HG02870 (cell line): ENCODE results near the gene NPFF.

Source experiments
- ATAC-seq: cut with Tn5 transposase; IDR thresholded peaks from one replicate; pipeline ENCODE4 v1.9.1; 2021; ENCODE audit warnings: mild to moderate bottlenecking, moderate library complexity; ENCODE audit not compliant: unreplicated experiment

Gene NPFF

DNA sequence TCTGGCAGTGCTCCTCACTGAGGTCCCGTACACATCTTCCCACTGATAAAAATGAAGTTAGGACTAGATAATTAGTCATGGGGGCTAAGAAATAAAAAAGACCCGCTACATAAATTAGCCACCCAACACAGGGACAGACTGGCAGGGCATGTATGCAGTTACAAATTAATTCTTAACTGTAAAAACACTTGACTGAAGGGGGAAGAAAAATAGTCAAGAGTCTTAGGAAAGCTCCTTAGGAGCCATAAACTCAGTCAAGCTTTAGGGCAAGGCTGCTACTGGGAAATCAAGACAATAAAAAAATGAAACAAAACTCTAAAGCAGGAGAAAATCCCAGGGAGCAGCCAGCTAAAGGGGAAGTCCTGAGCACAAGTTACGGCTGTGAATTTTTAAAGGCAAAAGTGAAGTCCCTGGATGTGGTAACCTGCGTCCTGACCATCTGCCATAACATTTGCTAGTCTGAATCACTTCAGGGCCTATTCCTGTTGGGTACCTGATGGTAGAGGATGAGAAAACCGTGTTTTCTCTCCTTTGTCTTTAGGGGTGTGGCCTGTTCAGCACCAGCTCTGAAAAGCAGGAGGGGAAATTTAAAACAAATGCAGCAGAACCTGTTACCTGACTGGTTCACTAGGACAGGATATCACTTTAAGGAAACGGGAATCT is 7.5 kb upstream of the NPFF start:
- ATAC-seq: no peak

DNA sequence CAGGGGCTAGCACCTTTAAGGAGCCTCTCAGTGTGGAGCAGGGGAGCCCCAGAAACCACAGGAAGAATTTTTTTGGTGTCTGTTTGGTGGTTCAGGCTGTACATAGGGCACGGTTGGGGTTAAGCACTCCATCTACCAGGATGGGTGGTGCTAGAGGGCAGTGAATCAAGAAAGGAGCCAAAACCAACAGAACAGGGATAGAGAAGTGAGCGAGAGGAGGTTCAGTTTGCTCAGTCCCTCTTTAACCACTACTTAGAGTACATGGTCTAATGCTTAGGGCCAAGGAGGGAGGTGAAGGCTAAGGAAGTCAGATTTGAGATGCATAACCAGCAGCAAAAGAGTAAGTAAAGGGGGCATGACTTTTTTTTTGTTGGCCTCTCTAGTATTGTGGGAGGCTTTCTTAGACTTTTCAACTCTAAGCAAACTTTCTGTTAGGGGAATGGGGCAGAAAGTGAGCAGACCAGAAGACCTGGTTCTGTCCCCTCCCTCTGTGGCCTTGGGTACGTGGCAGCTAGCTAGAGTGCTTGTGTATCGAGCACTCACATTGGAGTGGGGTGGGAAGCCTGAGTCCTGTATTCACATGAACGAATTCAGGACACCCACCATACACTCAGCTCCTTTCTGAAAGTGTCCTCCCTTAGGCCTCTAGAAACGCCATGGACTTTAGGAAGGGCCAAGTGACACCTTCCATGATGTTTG is 6.6 kb upstream of the NPFF start:
- no peak for ATAC-seq

DNA sequence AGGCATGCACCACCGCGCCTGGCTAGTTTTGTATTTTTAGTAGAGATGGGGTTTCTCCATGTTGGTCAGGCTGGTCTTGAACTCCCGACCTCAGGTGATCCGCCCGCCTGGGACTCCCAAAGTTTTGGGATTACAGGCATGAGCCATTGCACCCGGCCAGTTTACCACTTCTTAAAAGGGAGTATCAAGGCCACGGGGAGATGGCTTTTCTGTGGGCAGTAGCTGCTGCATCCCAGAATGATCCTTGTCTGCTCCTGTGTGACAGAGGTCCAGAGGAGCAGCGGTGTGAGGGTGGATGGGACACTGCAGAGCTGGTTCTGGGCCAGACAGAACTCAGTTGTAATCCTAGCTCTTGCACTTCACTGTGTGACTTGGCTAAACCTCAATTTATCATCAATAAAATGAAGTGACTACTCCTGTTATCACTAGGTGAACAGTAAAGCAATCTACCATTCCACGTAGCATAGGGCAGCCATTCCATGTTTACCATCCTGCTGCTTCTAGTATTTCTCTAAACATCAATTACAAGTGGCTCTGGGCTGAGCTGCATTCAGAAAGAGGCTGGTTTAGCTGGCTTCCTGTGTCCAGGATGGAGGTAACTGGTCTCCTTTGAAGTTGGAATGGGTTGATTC is 3.0 kb upstream of the NPFF start:
- ATAC-seq: no peak

DNA sequence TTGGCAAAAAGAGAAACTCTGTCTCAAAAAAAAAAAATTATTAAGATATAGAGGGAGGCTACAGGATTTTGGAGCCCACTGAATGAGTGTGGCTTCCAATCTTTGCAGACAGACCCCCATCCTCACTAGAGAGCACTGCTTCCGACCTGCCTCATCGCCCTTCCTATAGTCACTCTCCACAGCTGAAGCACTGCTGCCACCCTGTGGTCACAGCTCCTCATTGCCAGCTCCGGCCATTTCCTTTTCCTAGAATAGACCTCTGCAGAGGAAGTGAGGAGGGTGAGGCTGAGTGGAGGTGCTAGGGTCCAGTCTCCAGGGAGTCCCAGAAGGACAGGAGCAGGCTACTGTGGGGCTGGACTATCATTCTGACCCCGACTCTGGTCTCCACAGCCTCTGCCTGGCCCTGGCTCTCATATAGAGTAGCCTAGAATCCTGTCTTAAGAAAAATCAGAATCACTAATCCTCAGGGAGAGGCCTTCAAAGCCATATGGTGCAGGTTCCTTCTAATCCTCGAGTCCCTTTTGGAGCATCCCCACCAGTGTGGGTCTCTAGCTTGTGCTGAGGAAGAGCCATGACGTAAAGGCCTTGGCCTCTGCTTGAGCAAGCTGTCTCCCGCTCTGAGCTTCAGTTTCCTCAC is 1.4 kb upstream of the NPFF start:
- peak; percentile 85 for ATAC-seq

DNA sequence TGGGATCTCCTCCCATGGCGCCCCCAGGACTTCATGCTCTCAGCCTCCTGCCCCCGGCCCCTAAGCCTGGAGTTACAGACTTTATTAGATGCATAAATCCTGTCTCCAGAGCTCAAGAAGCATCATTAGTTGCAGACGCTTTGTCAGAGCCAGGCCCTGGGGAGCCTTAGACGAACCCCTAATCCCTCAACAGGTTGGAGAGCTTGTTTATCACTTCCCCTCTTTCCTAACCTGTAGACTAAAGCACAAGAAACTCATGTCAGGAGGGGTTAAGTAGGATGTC is 260 bp upstream of the NPFF start:
- ATAC-seq: no peak

DNA sequence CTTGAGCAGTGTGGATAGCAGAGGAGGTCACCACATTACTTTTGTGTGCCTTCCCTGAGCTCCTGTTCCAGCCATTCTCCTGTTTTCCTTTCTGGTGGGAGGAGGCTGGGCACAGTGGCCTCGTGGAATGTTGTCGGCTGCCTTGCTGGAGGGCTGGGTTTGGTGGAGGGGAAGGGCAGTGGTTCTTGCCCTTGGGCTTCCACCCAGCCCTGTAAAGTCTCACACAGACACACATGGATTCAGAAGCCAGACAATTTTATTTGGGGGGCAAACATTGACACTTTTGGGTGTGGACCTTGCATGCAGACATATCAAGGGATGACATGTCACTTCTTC is 866 bp downstream of the NPFF start:
- ATAC-seq: no peak

DNA sequence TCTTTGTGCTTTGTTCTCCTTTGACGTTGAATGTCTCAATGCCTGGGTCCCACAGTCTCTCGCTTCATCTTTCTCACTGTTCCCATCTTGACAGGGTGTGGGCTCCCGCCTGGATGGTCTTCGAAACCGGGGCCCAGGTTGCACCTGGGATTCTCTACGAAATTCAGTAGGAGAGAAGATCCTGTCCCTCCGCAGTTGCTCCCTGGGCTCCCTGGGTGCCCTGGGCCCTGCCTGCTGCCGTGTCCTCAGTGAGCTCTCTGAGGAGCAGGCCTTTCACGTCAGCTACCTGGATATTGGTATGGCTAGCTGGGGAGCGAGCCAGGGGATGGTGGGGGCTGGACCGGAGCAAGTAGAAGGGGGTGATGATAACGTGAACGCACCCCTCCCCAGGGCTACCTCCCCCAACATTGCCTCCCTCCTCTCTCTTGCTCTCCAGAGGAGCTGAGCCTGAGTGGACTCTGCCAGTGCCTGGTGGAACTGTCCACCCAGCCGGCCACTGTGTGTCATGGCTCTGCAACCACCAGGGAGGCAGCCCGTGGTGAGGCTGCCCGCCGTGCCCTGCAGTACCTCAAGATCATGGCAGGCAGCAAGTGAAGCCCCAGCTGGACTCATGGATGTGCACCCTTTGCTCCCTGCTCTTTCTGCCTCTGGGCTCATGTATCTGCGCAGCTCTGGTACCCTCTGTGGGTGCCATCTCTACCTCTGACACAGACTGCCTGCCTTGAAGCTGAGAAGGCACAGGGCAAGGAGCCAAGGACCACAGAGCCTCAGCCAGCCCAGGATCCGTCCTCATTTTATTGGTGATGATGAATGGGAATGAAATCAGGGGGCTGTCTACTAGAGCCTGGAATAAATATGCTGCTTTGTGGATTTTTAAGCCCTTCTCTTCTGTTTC is 1.5 kb downstream of the NPFF start:
- no peak for ATAC-seq

DNA sequence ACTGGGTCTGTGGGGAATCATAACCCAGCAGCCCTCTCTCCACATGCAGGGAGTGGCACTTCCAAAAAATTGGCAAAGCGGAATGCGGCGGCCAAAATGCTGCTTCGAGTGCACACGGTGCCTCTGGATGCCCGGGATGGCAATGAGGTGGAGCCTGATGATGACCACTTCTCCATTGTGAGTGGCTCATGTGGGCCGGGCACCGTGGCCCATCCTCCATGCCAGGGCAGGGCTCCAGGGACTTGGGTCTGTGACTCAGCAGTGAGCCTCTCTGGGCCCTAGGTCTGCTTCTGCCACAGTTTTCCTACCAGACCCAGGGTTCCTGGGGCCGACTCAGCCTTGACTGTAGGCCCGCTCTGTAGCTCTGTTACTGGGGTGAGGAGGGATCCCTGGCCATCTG is 2.2 kb downstream of the NPFF start:
- no peak for ATAC-seq

DNA sequence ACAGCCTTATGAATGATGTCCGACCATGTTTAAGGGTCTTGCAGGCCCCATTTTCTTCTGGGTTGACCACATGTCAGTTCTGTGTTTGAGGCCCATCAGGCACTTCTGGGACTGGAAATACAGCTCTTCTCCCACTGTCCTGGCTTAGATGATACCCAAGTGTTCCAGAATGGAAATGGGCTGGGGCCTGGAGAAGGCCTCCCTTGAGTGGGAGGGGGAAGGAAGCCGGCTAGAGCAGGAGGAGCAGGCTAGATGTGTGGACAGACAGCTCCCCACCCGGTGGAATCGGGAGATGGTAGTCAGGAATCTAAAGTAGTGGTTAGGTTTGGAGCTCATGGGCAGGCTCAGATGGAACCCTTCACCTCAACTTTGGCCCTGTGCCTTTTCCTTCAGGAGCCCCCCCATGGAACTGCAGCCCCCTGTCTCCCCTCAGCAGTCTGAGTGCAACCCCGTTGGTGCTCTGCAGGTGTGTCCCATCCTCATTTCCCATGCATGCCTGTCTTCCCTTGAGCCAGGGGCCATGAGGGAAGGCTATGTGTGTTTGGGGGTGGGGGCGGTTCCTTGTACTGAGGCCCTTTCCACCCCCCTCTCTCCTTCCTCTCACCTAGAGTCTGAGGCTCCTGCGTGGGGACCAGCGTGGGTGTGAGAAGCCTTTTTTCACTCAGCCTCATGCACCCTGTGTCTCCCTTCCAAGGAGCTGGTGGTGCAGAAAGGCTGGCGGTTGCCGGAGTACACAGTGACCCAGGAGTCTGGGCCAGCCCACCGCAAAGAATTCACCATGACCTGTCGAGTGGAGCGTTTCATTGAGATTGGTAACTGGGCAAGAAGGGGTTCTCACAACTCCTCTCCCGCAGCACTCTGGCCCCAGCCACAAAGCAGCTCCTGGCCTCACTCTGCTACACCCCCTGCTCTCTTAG is 3.0 kb downstream of the NPFF start:
- ATAC-seq: no peak

DNA sequence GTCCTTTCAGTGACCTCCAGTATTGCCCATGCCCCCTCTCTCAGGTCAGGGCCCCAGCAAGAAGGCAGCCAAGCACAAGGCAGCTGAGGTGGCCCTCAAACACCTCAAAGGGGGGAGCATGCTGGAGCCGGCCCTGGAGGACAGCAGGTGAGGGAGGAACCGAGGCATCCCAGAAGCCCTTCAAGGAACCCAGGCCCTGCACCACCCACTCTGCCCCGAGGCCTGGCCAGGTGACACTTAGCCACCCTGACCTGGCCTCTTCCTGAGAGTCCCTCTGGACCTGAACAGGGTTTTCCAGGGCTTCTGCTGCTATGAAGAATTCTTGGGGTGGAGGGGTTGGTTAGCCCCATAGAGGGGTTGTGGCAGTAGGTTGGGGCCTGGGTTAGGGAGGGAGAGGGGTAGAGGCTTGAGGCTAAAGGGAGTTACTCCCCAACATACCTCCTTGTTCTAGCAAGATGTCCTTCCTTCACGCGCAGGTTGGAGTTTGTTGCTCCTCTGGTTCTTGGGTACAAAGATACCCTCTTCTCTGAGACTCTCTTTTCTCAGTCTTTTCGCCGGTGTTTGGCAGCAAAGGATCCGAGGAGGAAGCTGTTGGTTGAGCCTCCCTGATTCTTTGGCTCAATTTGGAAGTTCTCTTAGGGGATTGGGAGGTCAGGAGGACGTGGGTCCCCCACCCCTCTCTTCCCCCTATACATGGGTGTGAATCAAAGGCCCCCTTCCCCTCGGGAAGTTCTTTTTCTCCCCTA is 4.1 kb downstream of the NPFF start:
- ATAC-seq: no peak

DNA sequence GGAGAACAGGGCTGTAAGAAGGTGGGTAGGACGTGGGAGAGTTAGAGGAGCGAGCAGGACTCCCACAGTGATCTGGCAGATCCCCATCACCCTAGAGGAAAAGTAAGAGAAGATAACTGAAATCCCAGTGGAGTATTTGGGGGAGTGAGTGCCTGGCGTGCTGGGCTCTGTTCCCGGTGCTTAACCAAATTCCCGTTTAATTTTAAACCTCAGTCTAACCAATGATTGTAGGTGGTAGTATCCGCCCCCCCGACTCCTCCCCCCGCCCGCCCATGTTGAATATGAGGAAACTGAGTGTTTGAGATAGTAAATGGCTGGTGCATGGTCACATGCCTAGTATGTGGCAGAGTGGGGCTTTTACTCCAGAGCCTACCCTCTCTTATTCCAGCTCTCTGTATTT is 5.0 kb downstream of the NPFF start:
- ATAC-seq: no peak

DNA sequence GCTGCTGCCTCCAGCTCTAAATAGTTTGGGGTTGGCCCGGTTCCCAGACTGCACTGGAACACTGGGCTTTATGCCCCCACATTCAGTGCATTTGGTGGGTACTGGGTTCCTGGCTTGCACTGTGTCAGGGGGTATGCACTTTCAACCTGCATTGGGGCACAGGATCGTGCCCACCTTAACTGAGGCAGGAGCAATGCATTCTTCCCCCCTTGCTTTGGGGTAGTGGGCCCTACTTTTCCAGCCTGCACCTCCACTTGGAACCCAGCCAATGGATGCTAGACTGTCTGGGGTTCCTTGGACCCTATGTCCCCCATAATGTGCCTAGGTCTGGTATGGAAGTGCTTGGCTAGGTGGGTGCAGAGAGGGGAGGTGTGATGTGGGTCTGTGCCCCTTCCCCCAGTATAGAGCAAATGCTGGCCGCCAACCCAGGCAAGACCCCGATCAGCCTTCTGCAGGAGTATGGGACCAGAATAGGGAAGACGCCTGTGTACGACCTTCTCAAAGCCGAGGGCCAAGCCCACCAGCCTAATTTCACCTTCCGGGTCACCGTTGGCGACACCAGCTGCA is 5.6 kb downstream of the NPFF start:
- ATAC-seq: no peak

DNA sequence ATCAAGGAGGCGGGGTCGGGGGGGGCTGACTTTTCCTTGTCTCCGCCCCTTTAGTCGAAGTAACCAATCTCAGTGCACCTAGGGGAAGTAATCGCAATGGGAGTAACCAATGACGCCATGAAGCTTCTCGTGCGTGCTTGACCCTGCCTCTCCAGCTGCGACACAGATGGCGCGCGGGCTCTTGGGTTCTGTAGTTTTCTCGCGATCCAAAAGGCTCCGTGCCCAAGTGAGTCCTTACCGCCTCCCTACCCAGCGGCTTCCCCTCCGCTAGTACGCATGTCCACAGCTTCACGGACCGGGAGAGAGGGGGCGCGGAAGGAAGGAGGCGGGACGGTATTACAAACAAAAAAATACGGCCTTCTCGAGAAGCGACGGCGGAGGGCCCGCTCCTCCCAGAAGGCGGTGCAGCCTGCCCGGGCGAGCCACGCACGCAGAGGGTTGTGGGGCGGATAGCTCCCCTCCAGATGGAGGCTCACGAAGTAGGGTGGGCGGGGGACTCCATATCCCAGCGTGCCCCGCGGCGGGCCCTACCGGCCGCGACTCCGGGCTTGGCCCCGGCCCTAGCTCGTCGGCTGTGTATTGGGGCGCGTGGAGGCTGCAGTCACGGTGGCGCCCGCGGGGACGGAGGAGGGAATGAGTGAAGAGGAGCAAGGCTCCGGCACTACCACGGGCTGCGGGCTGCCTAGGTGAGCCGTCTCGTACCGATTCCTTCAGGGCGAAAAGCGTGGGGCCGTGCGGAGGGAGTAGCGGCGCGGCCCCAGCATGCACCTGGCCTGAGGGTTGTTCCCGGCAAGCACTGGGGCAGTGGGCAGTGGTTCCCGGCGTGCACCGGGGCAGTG is 6.3 kb downstream of the NPFF start, which contains the start of gene TARBP2:
TARBP2 (plus strand) TSS at position 508 of the 839 bp plus-strand sequence; CDS start at position 634, 126 bp downstream.
- peak; percentile 82 for ATAC-seq

DNA sequence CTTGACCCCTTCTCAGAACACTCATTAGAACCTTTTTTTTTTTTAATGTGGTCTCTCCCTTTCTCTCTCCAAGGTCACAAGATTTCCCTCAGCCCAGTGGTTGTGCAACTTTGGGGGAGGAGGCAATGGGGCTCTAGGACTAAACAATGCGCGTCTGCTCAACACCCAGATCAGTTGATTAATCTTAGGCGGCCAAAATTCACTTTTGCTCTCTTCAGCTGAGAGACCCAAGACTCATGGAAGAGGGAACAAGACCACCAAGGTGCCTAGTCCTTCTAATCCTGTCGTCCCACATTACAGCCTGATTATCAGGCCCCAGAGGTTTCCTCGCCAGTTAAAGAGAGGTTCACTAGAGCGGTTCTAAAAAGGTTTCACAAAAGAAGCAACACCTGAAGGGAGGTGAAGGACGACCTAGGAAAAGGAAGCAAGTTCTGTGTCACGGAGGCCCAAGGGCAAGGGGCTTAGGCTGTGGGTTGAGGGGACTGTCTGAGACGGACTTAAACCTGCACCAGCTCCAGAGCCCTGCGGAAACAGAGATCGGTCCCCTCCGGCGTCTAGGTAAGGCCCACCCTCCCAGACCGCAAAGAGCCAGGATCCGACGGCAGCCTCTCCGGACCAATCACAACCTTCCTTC is 7.0 kb downstream of the NPFF start:
- ATAC-seq: no peak

DNA sequence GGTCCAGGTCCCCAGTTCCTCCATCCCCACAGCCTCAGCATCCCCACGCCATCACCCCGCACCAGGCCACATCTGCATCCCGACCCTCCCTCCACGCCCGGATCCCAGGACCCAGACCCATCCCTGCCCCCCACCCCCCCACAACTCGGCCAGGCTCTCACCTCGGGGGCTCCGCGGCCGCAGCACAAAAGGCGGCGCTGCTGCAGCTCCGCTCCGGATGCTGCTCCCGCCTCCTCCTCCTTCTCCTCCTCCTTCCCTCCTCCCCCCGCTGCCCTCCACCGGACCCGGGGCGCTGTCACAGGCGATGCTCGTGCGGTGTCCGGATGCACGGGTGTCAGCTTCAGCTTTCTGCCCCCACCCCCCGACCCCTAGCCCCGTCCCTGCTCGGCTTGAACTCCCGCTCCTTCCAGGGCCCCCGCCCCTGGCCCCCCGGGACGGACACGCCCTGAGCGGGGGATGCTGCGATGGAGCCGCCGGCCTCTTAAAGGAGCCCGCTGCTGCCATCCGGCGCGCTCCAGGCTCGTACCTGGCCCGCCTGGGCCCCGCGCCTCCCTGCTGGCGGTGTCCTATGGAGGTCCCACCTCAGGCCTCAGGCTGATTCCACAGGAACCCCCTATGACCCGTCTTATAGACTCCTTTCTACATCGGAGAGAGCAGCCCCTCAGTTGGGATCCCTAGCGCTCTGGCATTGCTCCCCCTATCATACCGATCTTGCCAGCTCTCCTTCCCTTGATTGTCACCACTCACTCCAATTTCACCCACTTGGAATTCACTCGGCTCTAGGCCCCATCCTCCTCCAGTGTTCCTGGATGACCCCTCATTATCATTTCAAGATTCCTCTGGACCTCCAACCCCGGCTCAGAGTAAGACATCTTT is 7.8 kb downstream of the NPFF start, which contains the start of gene MAP3K12:
MAP3K12 (minus strand) TSS at position 193 of the 876 bp plus-strand sequence. CDS start 12,067 bp downstream, outside the sequence.
- no peak for ATAC-seq

DNA sequence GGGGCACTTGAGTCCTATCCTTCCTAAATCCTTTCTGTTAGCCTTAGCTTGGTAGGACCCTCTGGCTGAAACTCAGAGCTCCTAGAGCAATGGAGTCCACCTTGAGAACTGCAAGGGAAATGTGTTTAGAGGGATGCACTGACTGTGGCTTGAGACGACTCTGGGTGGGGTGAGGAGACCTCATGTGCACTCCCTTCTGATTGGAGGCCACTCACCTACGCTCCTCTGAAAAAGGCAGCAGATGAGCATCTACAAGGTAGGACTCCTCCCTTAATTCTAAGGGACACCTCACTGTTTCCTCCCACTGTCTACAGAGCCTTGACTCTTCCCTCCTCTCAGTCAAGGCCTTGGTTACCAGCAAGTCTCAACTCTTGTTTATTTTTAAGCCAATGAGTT is 9.1 kb downstream of the NPFF start:
- no peak for ATAC-seq

DNA sequence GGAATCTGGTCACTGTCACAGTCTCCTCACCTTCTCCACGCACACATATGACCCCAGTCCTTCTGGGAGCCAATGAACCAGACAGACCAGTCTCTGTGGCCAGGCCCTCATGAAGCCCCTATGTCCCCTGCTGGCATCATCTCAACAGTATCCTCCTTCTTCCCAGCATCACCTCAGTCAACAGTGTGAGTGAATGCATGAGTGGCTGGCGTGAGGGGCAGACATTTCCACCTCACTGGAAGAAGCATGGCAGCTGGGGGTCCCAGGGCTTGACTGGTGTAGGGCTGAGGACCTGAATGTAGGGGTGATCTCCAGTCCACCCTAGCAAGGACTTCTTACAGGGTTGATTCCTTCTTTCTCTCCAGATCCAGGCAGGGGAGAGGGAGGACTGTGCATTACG is 9.8 kb downstream of the NPFF start:
- no peak for ATAC-seq
